MCF 10A (cell line): Measurements from ENCODE around the gene CKS1B. TPM values are rescaled to one million over a fixed set of nuclear protein-coding genes. Genes with fewer than 3 reads are reported as not detected.

ENCODE experiments used
- BruUV-seq: library from RNA; stranded (reverse); fragments of 400-500 nt; replicated peaks from 2 replicates; lab custom pipeline; 2021; lab: Mats Ljungman, UMichigan
- CTCF ChIA-PET: fragments of 300-600 bp; sonication (Branson Sonifier 250); formaldehyde crosslinking; extraction: SDS; loops from one replicate; lab custom pipeline; 2021; ENCODE audit warnings: antibody characterized with exemption, inconsistent platforms; lab: Yijun Ruan, JAX
- POLR2A ChIA-PET: fragments of 300-600, 350-650 bp; sonication (Branson Sonifier 250); formaldehyde crosslinking; extraction: SDS; loops from one replicate; lab custom pipeline; 2020; ENCODE audit warnings: antibody characterized with exemption, inconsistent platforms; lab: Yijun Ruan, JAX
- DNase-seq: peaks from one replicate; pipeline ENCODE4 v3.0.0-alpha.2; 2018; ENCODE audit not compliant: unreplicated experiment
- H3K27ac Mint-ChIP-seq: one replicate; pipeline ENCODE4 v1.8.0; 2022; ENCODE audit warnings: mild to moderate bottlenecking, low read depth, mixed read lengths; ENCODE audit not compliant: unreplicated experiment
- H3K27me3 Mint-ChIP-seq: one replicate; pipeline ENCODE4 v1.8.0; 2022; ENCODE audit warnings: mixed read lengths; ENCODE audit not compliant: insufficient read depth, unreplicated experiment
- H3K36me3 Mint-ChIP-seq: one replicate; pipeline ENCODE4 v1.8.0; 2022; ENCODE audit warnings: mild to moderate bottlenecking, moderate library complexity, mixed read lengths; ENCODE audit not compliant: insufficient read depth, unreplicated experiment
- H3K4me1 Mint-ChIP-seq: one replicate; pipeline ENCODE4 v1.8.0; 2022; ENCODE audit warnings: mixed read lengths; ENCODE audit not compliant: insufficient read depth, unreplicated experiment
- H3K4me3 Mint-ChIP-seq: one replicate; pipeline ENCODE4 v1.8.0; 2022; ENCODE audit warnings: mild to moderate bottlenecking, moderate library complexity, mixed read lengths; ENCODE audit not compliant: unreplicated experiment
- H3K9me3 Mint-ChIP-seq: one replicate; pipeline ENCODE4 v1.8.0; 2022; ENCODE audit warnings: mixed read lengths; ENCODE audit not compliant: unreplicated experiment
- CTCF ChIP-seq: fragments of 200-600 bp; IDR thresholded peaks from one replicate; pipeline ENCODE4 v1.8.0; 2022; ENCODE audit warnings: antibody characterized with exemption, mild to moderate bottlenecking; ENCODE audit not compliant: unreplicated experiment
- intact Hi-C: fragments of 100-400 bp; cut with micrococcal nuclease; formaldehyde crosslinking; loops from 2 replicates; pipeline ENCODE4 v1.14.1; 2022
- total RNA-seq: library from RNA; stranded (reverse); gene quantifications from 2 replicates; pipeline ENCODE4 v1.2.3, GENCODE V29; 2022

CKS1B gene
- total RNA-seq, 1 experiment from 2014 or later: 285 TPM

- POLR2A ChIA-PET: interaction anchor here (0.6 to 41.1 kb wide), 17 partner anchors 14 to 1478 kb away, joined by 3 to 1917 read pairs (median 6); partner anchors contain the start of genes ADAM15, CKS1B, FLAD1 and PBXIP1
- CTCF ChIA-PET: interaction anchor here (0.6 to 4.2 kb wide), 16 partner anchors 10 to 675 kb away, joined by 3 to 64 read pairs (median 4); partner anchors contain the start of genes CKS1B, FLAD1, PYGO2 and SHC1
- H3K9me3 Mint-ChIP-seq: no peaks in the 10 kb centered on the region
- H3K4me3 Mint-ChIP-seq: peak within 1 kb of the TSS; percentile 90
- H3K4me1 Mint-ChIP-seq: peaks cover 56% of the 10 kb centered on the region
- H3K27me3 Mint-ChIP-seq: no peaks in the 10 kb centered on the region
- TF ChIP-seq CTCF: no peak
- no TSS peak for BruUV-seq
- peak; percentile 62 for DNase-seq
- H3K36me3 Mint-ChIP-seq: peaks cover 17% of the 10 kb centered on the region
- H3K27ac Mint-ChIP-seq: peak within 1 kb of the TSS; percentile 97
- intact Hi-C loops: loop anchor here (1.0 to 5.0 kb wide), 5 partner anchors 28 to 445 kb away; partner anchors contain the start of genes CKS1B and UBE2Q1
Observed at GRCh38 chr1:155002464-155003226, 28.2 kb downstream of the CKS1B start, which contains the start of gene ZBTB7B. Gene ZBTB7B (plus strand): TSS chr1:155002802. CDS start chr1:155014661, 11,859 bp downstream.

- H3K27me3 Mint-ChIP-seq: no peaks in the 10 kb centered on the region
- TF ChIP-seq CTCF: no peak
- H3K4me1 Mint-ChIP-seq: peaks cover 57% of the 10 kb centered on the region
- H3K27ac Mint-ChIP-seq: peak overlapping the region; percentile 97
- peaks cover 17% of the 10 kb centered on the region for H3K36me3 Mint-ChIP-seq
- H3K4me3 Mint-ChIP-seq: peak overlapping the region; percentile 90
- TSS peak; percentile 84 for BruUV-seq
- POLR2A ChIA-PET: interaction anchor here (1.1 to 41.1 kb wide), 11 partner anchors 14 to 191 kb away, joined by 4 to 1917 read pairs (median 7); partner anchors contain the start of genes ADAM15, CKS1B, DCST1 and DCST2
- DNase-seq: peak; percentile 68
- CTCF ChIA-PET: interaction anchor here (0.7 to 2.5 kb wide), 14 partner anchors 10 to 82 kb away, joined by 3 to 24 read pairs (median 4); partner anchors contain the start of genes ADAM15, FLAD1 and PYGO2
- no peaks in the 10 kb centered on the region for H3K9me3 Mint-ChIP-seq
- intact Hi-C loops: loop anchor here (2.0 to 5.0 kb wide), 2 partner anchors 42 to 446 kb away; partner anchors contain the start of gene UBE2Q1
Observed at GRCh38 chr1:155003227-155003765, 28.8 kb downstream of the CKS1B start.

GRCh38 chr1:155003766-155004351, 29.4 kb downstream of the CKS1B start:
- Mint-ChIP-seq H3K9me3 (no peaks in the 10 kb centered on the region), H3K36me3 (peaks cover 17% of the 10 kb centered on the region)
- intact Hi-C loops: loop anchor here (1.0 to 5.0 kb wide), 3 partner anchors 13 to 447 kb away; partner anchors contain the start of gene UBE2Q1

More at GRCh38 chr1:155003766-155004351, 29.4 kb downstream of the CKS1B start:
- Mint-ChIP-seq H3K27me3 (no peaks in the 10 kb centered on the region), H3K27ac (peak overlapping the region; percentile 97), H3K4me1 (peaks cover 61% of the 10 kb centered on the region), H3K4me3 (peak overlapping the region; percentile 90)
- ChIA-PET POLR2A (interaction anchor here (0.7 to 41.1 kb wide), 18 partner anchors 9 to 1041 kb away, joined by 3 to 1917 read pairs (median 5); partner anchors contain the start of genes ADAM15, CKS1B, DCST1 and DCST2), CTCF (interaction anchor here (0.6 to 2.5 kb wide), 18 partner anchors 9 to 81 kb away, joined by 3 to 24 read pairs (median 4); partner anchors contain the start of genes ADAM15, FLAD1, LENEP and PYGO2)
- peak; percentile 80 for DNase-seq
- no peak for TF ChIP-seq CTCF
- BruUV-seq: no TSS peak
